Neural cell (in vitro differentiated cells): ENCODE results near the gene URB1. TPM values are rescaled to one million over a fixed set of nuclear protein-coding genes. Genes with fewer than 3 reads are reported as not detected.

ENCODE experiments used
- H2AFZ ChIP-seq: fragments of 200-600, 300-800 bp; sonication (generic), shearing (Covaris generic); 2 replicates; pipeline ENCODE4 v1.6.0; 2014; ENCODE audit warnings: low read depth, mild to moderate bottlenecking, antibody characterized with exemption, low read length, moderate library complexity
- H3F3A ChIP-seq: fragments of 200-600 bp; shearing (Covaris generic); 2 replicates; pipeline ENCODE4 v1.6.1; 2016; ENCODE audit warnings: mild to moderate bottlenecking, moderate library complexity, mixed read lengths, antibody characterized with exemption, low read length; ENCODE audit not compliant: insufficient read depth, poor library complexity, severe bottlenecking
- H3K27ac ChIP-seq: fragments of 200-600, 300-800 bp; sonication (generic), shearing (Covaris generic); 2 replicates; pipeline ENCODE4 v1.5.1; 2014; ENCODE audit warnings: mild to moderate bottlenecking, low read length, moderate library complexity
- H3K27me3 ChIP-seq: fragments of 300-800, 200-600 bp; sonication (generic), shearing (Covaris generic); 2 replicates; pipeline ENCODE4 v1.6.0; 2014; ENCODE audit warnings: mild to moderate bottlenecking, low read depth, low read length, moderate library complexity; ENCODE audit not compliant: insufficient read depth
- H3K36me3 ChIP-seq: fragments of 300-800, 200-600 bp; sonication (generic), shearing (Covaris generic); 2 replicates; pipeline ENCODE4 v1.5.1; 2014; ENCODE audit warnings: mild to moderate bottlenecking, antibody characterized with exemption, low read length, moderate library complexity; ENCODE audit not compliant: insufficient read depth
- H3K4me2 ChIP-seq: fragments of 300-800, 200-600 bp; sonication (generic), shearing (Covaris generic); 2 replicates; pipeline ENCODE4 v1.6.0; 2014; ENCODE audit warnings: mild to moderate bottlenecking, low read length
- H3K4me3 ChIP-seq: fragments of 300-800, 200-600 bp; sonication (generic), shearing (Covaris generic); 2 replicates; pipeline ENCODE4 v1.5.1; 2014; ENCODE audit warnings: mild to moderate bottlenecking, low read length, moderate library complexity
- H3K79me2 ChIP-seq: fragments of 200-600 bp; shearing (Covaris generic); replicated peaks from 2 replicates; pipeline ENCODE4 v1.6.0; 2014; ENCODE audit warnings: mild to moderate bottlenecking, low read length, moderate library complexity; ENCODE audit not compliant: insufficient read depth
- H3K9ac ChIP-seq: fragments of 300-800, 200-600 bp; sonication (generic), shearing (Covaris generic); 2 replicates; pipeline ENCODE4 v1.6.1; 2016; ENCODE audit warnings: mild to moderate bottlenecking, low read length, mixed read lengths
- H3K9me2 ChIP-seq: fragments of 200-600 bp; shearing (Covaris generic); 2 replicates; pipeline ENCODE4 v1.6.1; 2016; ENCODE audit warnings: mild to moderate bottlenecking, low read length, mixed read lengths; ENCODE audit not compliant: insufficient read depth
- H3K9me3 ChIP-seq: fragments of 200-600, 300-800 bp; sonication (generic), shearing (Covaris generic); 2 replicates; pipeline ENCODE4 v1.6.1; 2016; ENCODE audit warnings: mild to moderate bottlenecking, mixed run types, low read length, moderate library complexity, mixed read lengths
- H4K20me1 ChIP-seq: fragments of 200-600 bp; shearing (Covaris generic); 2 replicates; pipeline ENCODE4 v1.6.1; 2016; ENCODE audit warnings: mild to moderate bottlenecking, mixed run types; ENCODE audit not compliant: insufficient read depth
- CTCF ChIP-seq: fragments of 450-650 bp; IDR thresholded peaks from 2 replicates; pipeline ENCODE4 v1.5.1; 2014; ENCODE audit warnings: antibody characterized with exemption, mild to moderate bottlenecking, moderate library complexity; ENCODE audit not compliant: poor library complexity, severe bottlenecking
- EP300 ChIP-seq: fragments of 450-650 bp; conservative IDR thresholded peaks from 2 replicates; pipeline ENCODE4 v1.6.1; 2014; ENCODE audit warnings: antibody characterized with exemption, mild to moderate bottlenecking, moderate library complexity; ENCODE audit not compliant: poor library complexity, severe bottlenecking
- EZH2 ChIP-seq: fragments of 200-600, 300-800 bp; shearing (Covaris generic), sonication (generic); IDR thresholded peaks from 2 replicates; pipeline ENCODE4 v1.6.1; 2014; ENCODE audit warnings: antibody characterized with exemption, low read length, borderline replicate concordance, mild to moderate bottlenecking; ENCODE audit not compliant: insufficient read depth, poor library complexity, severe bottlenecking
- MXI1 ChIP-seq: fragments of 450-650 bp; conservative IDR thresholded peaks from 2 replicates; pipeline ENCODE4 v1.6.1; 2014; ENCODE audit warnings: antibody characterized with exemption, mild to moderate bottlenecking; ENCODE audit not compliant: poor library complexity, severe bottlenecking
- POLR2AphosphoS5 ChIP-seq: IDR thresholded peaks from 2 replicates; pipeline ENCODE4 v1.6.1; 2012
- RAD21 ChIP-seq: fragments of 450-650 bp; conservative IDR thresholded peaks from 2 replicates; pipeline ENCODE4 v1.6.1; 2014; ENCODE audit warnings: antibody characterized with exemption, mild to moderate bottlenecking, moderate library complexity
- SMC3 ChIP-seq: fragments of 450-650 bp; conservative IDR thresholded peaks from 2 replicates; pipeline ENCODE4 v1.6.1; 2014; ENCODE audit warnings: antibody characterized with exemption, mild to moderate bottlenecking, moderate library complexity; ENCODE audit not compliant: poor library complexity
- TAF1 ChIP-seq: IDR thresholded peaks from 2 replicates; pipeline ENCODE4 v1.6.1; 2012; ENCODE audit warnings: low read depth
- polyA plus RNA-seq: library from polyadenylated mRNA; depleted of rRNA; stranded (reverse); fragments of >200 nt; gene quantifications from 2 replicates; pipeline ENCODE4 v1.2.3, GENCODE V29; 2014
- TF ChIP-seq, protein P1 (sequence below): IDR thresholded peaks from 2 replicates; pipeline ENCODE4 v1.6.1; 2012; ENCODE audit warnings: borderline replicate concordance

URB1 gene
- polyA plus RNA-seq, 1 donor from 2014 or later: 4.4 TPM

DNA sequence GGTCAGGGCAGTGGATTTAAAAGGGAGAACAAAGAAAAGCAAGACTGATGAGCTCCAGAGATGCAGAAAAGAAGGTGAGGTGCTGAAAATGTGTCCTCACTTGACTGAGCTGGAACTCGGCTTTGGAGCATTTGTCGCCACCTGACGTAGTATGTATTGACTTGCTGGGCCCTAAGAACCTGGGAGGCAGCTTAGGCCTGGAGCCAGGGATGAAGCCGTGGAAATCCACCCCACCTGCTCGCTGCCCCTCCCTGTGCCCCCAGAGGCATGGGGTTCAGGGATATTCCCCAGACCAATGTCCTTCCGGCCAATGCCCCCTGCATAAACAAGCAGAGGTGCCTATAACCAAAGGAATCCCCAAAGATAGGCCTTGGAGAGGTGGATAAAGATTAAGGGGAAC, 79.8 kb downstream of the URB1 start:
- Histone ChIP-seq H3K9ac (no peak overlapping the region), H3K27me3 (no peaks in the 10 kb centered on the region), H3K4me2 (no peak overlapping the region), H3K36me3 (no peaks in the 10 kb centered on the region), H3K4me3 (no peak overlapping the region), H4K20me1 (no peaks in the 10 kb centered on the region), H3K79me2 (no peaks in the 10 kb centered on the region), H3K9me3 (no peaks in the 10 kb centered on the region), H3K27ac (no peak overlapping the region), H2AFZ (no peak overlapping the region), H3F3A (no peaks in the 10 kb centered on the region), H3K9me2 (no peaks in the 10 kb centered on the region)
- TF ChIP-seq, protein P1, sequence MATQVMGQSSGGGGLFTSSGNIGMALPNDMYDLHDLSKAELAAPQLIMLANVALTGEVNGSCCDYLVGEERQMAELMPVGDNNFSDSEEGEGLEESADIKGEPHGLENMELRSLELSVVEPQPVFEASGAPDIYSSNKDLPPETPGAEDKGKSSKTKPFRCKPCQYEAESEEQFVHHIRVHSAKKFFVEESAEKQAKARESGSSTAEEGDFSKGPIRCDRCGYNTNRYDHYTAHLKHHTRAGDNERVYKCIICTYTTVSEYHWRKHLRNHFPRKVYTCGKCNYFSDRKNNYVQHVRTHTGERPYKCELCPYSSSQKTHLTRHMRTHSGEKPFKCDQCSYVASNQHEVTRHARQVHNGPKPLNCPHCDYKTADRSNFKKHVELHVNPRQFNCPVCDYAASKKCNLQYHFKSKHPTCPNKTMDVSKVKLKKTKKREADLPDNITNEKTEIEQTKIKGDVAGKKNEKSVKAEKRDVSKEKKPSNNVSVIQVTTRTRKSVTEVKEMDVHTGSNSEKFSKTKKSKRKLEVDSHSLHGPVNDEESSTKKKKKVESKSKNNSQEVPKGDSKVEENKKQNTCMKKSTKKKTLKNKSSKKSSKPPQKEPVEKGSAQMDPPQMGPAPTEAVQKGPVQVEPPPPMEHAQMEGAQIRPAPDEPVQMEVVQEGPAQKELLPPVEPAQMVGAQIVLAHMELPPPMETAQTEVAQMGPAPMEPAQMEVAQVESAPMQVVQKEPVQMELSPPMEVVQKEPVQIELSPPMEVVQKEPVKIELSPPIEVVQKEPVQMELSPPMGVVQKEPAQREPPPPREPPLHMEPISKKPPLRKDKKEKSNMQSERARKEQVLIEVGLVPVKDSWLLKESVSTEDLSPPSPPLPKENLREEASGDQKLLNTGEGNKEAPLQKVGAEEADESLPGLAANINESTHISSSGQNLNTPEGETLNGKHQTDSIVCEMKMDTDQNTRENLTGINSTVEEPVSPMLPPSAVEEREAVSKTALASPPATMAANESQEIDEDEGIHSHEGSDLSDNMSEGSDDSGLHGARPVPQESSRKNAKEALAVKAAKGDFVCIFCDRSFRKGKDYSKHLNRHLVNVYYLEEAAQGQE: no peak
- TF ChIP-seq POLR2AphosphoS5 (no peak), RAD21 (no peak), CTCF (no peak), MXI1 (no peak), EZH2 (no peak), TAF1 (no peak), EP300 (no peak), SMC3 (no peak)

DNA sequence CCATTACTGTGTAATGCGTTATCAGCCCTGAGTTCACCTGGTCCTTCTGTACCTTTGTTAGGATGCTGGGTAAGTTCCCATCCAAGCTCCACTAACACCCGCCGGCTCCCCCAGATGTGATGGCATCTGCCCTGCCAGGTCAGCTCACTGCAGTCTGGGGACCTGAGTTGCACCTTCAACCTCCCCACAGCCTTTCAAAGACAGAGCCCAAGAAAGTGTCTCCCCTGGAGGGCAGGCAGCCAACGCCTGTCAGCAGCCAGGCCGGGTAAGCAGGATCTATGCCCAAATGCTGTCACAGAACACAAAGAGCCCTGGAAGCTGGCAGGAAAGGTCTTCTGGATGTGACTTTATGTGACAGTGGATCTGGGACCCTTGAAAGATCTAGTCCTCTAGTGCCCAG, 80.5 kb downstream of the URB1 start:
- H3K27ac ChIP-seq: no peak overlapping the region
- no peaks in the 10 kb centered on the region for H4K20me1 ChIP-seq
- no peak overlapping the region for H2AFZ ChIP-seq
- no peak overlapping the region for H3K9ac ChIP-seq
- H3K9me2 ChIP-seq: no peaks in the 10 kb centered on the region
- TF ChIP-seq POLR2AphosphoS5 (no peak), RAD21 (no peak), EZH2 (no peak), SMC3 (no peak)
- TF ChIP-seq, protein P1: no peak
- H3K36me3 ChIP-seq: no peaks in the 10 kb centered on the region
- no peak overlapping the region for H3K4me3 ChIP-seq
- no peaks in the 10 kb centered on the region for H3K79me2 ChIP-seq
- H3K4me2 ChIP-seq: no peak overlapping the region
- H3K27me3 ChIP-seq: no peaks in the 10 kb centered on the region
- H3F3A ChIP-seq: no peaks in the 10 kb centered on the region
- no peaks in the 10 kb centered on the region for H3K9me3 ChIP-seq
